ENCODE measurements around the gene MAMDC4.
"Not testable (repeated sequence)": the region's sequence is repeated elsewhere in the genome, so short reads cannot be mapped to it uniquely, and the experiment has no call there.

The MAMDC4 gene

DNA sequence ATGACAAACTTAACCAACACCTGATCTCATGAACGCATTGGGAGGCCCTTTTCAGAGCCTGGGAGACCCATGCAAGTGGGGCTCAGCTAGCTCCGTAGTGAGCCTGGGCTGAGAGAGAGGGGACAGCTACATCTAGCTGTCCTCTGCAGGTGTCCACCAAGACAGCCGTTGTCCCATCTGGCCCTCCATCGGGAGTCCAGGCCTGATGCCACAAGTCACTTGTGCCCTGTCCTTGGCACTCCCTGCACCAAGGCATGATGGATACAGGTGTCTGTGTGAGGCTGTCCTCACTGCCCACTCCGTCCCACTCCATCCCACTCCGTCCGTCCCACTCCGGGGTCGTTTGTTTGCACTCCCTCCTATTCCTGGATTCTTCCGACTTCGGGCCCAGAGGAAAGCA lies 16.5 kb downstream of the MAMDC4 start:
- no peak for DNase-seq
- Histone ChIP-seq H3K36me3 (peaks cover 12% of the 10 kb centered on the region), H3K4me3 (ENCODE audit: low read depth, low read length) (no peak overlapping the region), H3K9me3 (peaks cover 10% of the 10 kb centered on the region), H3K4me1 (no peaks in the 10 kb centered on the region), H3K27me3 (no peaks in the 10 kb centered on the region)
- TF ChIP-seq, protein P1, sequence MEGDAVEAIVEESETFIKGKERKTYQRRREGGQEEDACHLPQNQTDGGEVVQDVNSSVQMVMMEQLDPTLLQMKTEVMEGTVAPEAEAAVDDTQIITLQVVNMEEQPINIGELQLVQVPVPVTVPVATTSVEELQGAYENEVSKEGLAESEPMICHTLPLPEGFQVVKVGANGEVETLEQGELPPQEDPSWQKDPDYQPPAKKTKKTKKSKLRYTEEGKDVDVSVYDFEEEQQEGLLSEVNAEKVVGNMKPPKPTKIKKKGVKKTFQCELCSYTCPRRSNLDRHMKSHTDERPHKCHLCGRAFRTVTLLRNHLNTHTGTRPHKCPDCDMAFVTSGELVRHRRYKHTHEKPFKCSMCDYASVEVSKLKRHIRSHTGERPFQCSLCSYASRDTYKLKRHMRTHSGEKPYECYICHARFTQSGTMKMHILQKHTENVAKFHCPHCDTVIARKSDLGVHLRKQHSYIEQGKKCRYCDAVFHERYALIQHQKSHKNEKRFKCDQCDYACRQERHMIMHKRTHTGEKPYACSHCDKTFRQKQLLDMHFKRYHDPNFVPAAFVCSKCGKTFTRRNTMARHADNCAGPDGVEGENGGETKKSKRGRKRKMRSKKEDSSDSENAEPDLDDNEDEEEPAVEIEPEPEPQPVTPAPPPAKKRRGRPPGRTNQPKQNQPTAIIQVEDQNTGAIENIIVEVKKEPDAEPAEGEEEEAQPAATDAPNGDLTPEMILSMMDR (IDR thresholded peaks at IDR 0.05; ENCODE audit: low read depth, low read length), result no peak

DNA sequence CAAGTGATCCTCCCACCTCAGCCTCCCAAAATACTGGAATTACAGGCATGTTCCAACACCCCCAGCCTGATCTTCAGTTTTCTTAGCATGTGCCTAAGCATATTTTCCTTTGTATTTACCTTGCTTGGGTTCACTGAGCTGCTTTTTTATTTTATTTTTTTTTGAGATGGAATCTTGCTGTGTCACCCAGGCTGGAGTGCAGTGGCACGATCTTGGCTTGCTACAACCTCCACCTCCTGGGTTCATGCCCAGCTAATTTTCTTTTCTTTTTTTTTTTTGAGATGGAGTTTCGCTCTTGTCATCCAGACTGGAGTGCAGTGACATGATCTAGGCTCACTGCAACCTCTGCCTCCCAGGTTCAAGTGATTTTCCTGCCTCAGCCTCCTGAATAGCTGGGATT lies 17.5 kb downstream of the MAMDC4 start:
- not testable (repeated sequence) for DNase-seq; H3K4me3 ChIP-seq (ENCODE audit: low read depth, low read length); H3K27me3 ChIP-seq; H3K4me1 ChIP-seq; H3K36me3 ChIP-seq
- peaks cover 10% of the 10 kb centered on the region for H3K9me3 ChIP-seq

DNA sequence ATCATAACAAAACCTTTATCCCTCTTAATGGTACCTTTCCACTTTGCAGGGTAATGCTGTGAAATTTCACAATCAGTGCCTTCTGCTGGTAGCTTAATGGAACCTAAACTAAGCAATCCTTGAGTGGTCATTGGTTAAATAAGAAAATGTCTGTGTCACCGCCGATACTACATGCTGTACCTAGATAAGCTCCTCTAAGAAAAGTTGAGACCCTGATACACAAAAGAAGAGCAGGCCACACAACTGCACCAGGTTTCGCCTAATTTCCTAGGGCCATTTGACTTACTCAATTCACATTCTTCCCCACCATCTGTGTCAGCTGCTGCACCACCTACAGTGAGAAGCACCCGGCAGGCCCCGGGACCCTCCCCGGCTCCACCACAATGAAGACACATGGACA lies 23.0 kb downstream of the MAMDC4 start:
- Histone ChIP-seq H3K4me1 (no peaks in the 10 kb centered on the region), H3K4me3 (ENCODE audit: low read depth, low read length) (no peak overlapping the region), H3K9me3 (peaks cover 7% of the 10 kb centered on the region), H3K36me3 (no peaks in the 10 kb centered on the region), H3K27me3 (no peaks in the 10 kb centered on the region)
- no peak for DNase-seq
- TF ChIP-seq, protein P1 (IDR thresholded peaks at IDR 0.05; ENCODE audit: low read depth, low read length), result no peak

DNA sequence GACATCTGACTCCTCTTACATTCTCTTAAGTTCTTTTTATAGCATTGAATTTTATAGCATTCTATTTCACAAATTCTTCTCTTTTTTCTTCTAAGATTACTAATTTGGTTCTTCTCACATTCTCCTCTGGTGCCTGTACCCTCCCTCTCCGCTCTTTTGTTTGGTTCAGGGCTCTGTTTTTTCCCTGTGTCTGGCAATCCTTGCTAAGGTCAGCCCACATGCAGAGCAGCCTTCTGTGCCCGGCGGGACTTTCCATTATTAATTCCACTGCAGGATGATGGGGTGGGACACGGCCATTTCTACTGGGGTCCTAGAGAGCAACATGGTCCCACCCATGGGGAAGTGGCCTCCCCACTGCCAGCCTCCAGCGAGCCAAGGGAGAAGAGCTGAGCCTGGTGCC lies 24.3 kb downstream of the MAMDC4 start:
- H3K9me3 ChIP-seq, result no peaks in the 10 kb centered on the region; the same call in 1 of the 2 replicates
- no peak overlapping the region for H3K4me3 ChIP-seq (ENCODE audit: low read depth, low read length)
- TF ChIP-seq, protein P1 (IDR thresholded peaks at IDR 0.05; ENCODE audit: low read depth, low read length), result no peak
- no peak for DNase-seq
- H3K4me1 ChIP-seq, result no peaks in the 10 kb centered on the region
- H3K36me3 ChIP-seq, result no peaks in the 10 kb centered on the region
- no peaks in the 10 kb centered on the region for H3K27me3 ChIP-seq

DNA sequence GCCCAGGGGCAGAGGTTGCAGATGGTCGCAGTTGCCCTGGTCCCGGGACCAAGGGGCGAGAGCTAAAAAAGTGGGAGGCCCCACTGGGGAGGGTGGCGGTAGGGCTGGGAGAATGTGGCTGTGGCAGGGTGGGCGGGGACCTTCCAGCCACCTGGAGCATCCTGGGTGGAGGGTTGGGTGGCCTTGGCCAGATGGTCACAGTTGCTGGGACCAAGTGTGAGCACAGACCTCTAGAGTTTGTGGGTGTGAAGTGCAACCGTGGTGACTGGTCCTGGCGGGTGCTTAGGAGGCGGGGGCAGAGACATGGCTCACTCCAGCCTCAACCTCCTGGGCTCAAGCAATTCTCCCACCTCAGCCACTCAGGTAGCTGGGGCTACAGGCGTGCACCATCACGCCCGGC lies 28.5 kb downstream of the MAMDC4 start:
- TF ChIP-seq, protein P1 (IDR thresholded peaks at IDR 0.05; ENCODE audit: low read depth, low read length), result no peak
- H3K27me3 ChIP-seq, result no peaks in the 10 kb centered on the region
- no peak overlapping the region for H3K4me3 ChIP-seq (ENCODE audit: low read depth, low read length)
- H3K4me1 ChIP-seq, result no peaks in the 10 kb centered on the region
- no peaks in the 10 kb centered on the region; the same call in none of the 2 replicates for H3K9me3 ChIP-seq
- DNase-seq, result no peak
- no peaks in the 10 kb centered on the region for H3K36me3 ChIP-seq

DNA sequence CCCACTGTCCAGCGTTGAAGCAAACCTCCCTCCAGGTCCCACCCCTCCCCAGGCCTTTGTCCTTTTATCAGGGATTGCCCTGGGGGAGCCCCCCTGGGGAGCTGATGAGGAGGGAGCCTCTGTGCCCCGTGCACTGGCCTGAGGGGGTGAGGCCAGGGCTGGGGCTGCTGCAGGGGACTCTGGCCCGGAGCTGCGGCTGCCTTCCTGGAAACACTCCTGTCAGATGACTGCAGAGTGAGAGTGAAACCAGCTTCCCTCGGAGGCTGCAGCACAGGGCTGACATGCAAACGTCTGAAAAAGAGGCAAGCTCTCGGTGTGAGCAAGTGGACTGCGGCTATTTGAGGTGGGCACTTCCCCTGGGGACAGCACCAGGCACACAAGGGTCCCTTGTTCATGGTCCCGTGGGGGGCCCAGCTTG lies 29.6 kb downstream of the MAMDC4 start:
- no peak for DNase-seq
- no peaks in the 10 kb centered on the region for H3K4me1 ChIP-seq
- H3K36me3 ChIP-seq, result no peaks in the 10 kb centered on the region
- H3K4me3 ChIP-seq (ENCODE audit: low read depth, low read length), result no peak overlapping the region
- TF ChIP-seq, protein P1 (IDR thresholded peaks at IDR 0.05; ENCODE audit: low read depth, low read length), result no peak
- H3K9me3 ChIP-seq, result no peaks in the 10 kb centered on the region; the same call in 1 of the 2 replicates
- no peaks in the 10 kb centered on the region for H3K27me3 ChIP-seq

All from BE2C (cell line).